GM12891 (cell line): Measurements from ENCODE around the gene GFRA4.

Experiments used
- PAX5 ChIP-seq: IDR thresholded peaks from 2 replicates; pipeline ENCODE4 v1.6.1; 2011; ENCODE audit warnings: low read length, moderate library complexity, mild to moderate bottlenecking; ENCODE audit not compliant: insufficient read depth, severe bottlenecking
- POLR2A ChIP-seq: IDR thresholded peaks from 2 replicates; pipeline ENCODE4 v1.6.1; 2011; ENCODE audit warnings: low read depth, low read length, control low read depth
- POLR2AphosphoS5 ChIP-seq: IDR thresholded peaks from 2 replicates; pipeline ENCODE4 v1.6.1; 2011; ENCODE audit warnings: low read depth, low read length, control low read depth
- POU2F2 ChIP-seq: IDR thresholded peaks from 2 replicates; pipeline ENCODE4 v1.6.1; 2011; ENCODE audit warnings: low read depth, mild to moderate bottlenecking, control low read depth, low read length, moderate library complexity
- SPI1 ChIP-seq: IDR thresholded peaks from 2 replicates; pipeline ENCODE4 v1.6.1; 2011; ENCODE audit warnings: low read depth, low read length, control low read depth
- TAF1 ChIP-seq: IDR thresholded peaks from 2 replicates; pipeline ENCODE4 v1.6.1; 2011; ENCODE audit warnings: low read depth, low read length, control low read depth

- no peak for TF ChIP-seq POLR2A
- TF ChIP-seq SPI1: no peak
- no peak for TF ChIP-seq POLR2AphosphoS5
- no peak for TF ChIP-seq PAX5
- TF ChIP-seq TAF1: no peak
- TF ChIP-seq POU2F2: no peak
These were observed 8.7 kb downstream of the GFRA4 start for GRCh38 chr20:3654326-3655130.
